Neural cell (in vitro differentiated cells): ENCODE results near the gene SCAI.

Source experiments
- CTCF ChIP-seq: fragments of 450-650 bp; IDR thresholded peaks from 2 replicates; pipeline ENCODE4 v1.5.1; 2014; ENCODE audit warnings: antibody characterized with exemption, mild to moderate bottlenecking, moderate library complexity; ENCODE audit not compliant: poor library complexity, severe bottlenecking
- EP300 ChIP-seq: fragments of 450-650 bp; conservative IDR thresholded peaks from 2 replicates; pipeline ENCODE4 v1.6.1; 2014; ENCODE audit warnings: antibody characterized with exemption, mild to moderate bottlenecking, moderate library complexity; ENCODE audit not compliant: poor library complexity, severe bottlenecking
- EZH2 ChIP-seq: fragments of 200-600, 300-800 bp; shearing (Covaris generic), sonication (generic); IDR thresholded peaks from 2 replicates; pipeline ENCODE4 v1.6.1; 2014; ENCODE audit warnings: antibody characterized with exemption, low read length, borderline replicate concordance, mild to moderate bottlenecking; ENCODE audit not compliant: insufficient read depth, poor library complexity, severe bottlenecking
- POLR2AphosphoS5 ChIP-seq: IDR thresholded peaks from 2 replicates; pipeline ENCODE4 v1.6.1; 2012
- RAD21 ChIP-seq: fragments of 450-650 bp; conservative IDR thresholded peaks from 2 replicates; pipeline ENCODE4 v1.6.1; 2014; ENCODE audit warnings: antibody characterized with exemption, mild to moderate bottlenecking, moderate library complexity
- REST ChIP-seq: IDR thresholded peaks from 2 replicates; pipeline ENCODE4 v1.6.1; 2012; ENCODE audit warnings: borderline replicate concordance
- SMC3 ChIP-seq: fragments of 450-650 bp; conservative IDR thresholded peaks from 2 replicates; pipeline ENCODE4 v1.6.1; 2014; ENCODE audit warnings: antibody characterized with exemption, mild to moderate bottlenecking, moderate library complexity; ENCODE audit not compliant: poor library complexity

DNA sequence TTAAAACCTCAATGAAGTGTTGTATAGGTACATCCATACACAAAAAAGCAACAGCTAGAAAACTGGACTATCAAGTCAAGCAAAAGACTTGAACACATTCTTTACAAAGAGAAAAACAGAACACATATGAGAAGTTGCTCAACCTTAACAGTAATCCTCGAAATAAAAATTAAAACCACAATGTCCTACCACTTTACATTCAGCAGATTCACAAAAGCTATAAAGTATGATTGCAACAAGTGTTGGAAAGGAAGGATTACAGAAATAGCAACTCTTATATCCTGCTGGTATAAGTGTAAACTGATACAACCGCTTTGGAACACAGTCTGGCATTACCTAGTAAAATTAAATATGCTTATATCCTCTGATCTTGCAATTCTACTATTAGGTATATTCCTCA lies 173.9 kb downstream of the SCAI start:
- TF ChIP-seq RAD21 (no peak), REST (no peak), CTCF (no peak), EZH2 (no peak), SMC3 (no peak), POLR2AphosphoS5 (no peak), EP300 (no peak)
